Gastroesophageal sphincter (tissue), 4 donors: Measurements from ENCODE around the gene B3GAT1. TPM values are rescaled to one million over a fixed set of nuclear protein-coding genes. Genes with fewer than 3 reads are reported as not detected.

Experiments used
- ATAC-seq: fragments of 150-250 bp; one replicate; pipeline ENCODE4 v1.9.1; 2016; ENCODE audit warnings: mild to moderate bottlenecking, moderate library complexity
- H3K27ac ChIP-seq, 4 donors: fragments of 200-600 bp; sonication (generic) in 3 of 4; 1 replicate in 3 of 4; 2 replicates in 1 of 4; pipeline ENCODE4 v1.5.1; 2016 to 2019
- H3K27me3 ChIP-seq: fragments of 200-600 bp; sonication (generic); one replicate; pipeline ENCODE4 v1.5.1; 2019
- H3K36me3 ChIP-seq, 2 donors: fragments of 200-600 bp; sonication (generic); one replicate each; pipeline ENCODE4 v1.5.1; 2019; ENCODE audit warnings: control low read depth in 1 of 2
- H3K4me1 ChIP-seq, 3 donors: fragments of 200-600 bp; sonication (generic); 1 replicate in 2 of 3; 2 replicates in 1 of 3; pipeline ENCODE4 v1.5.1; 2016 to 2019; ENCODE audit warnings: control low read depth in 2 of 3
- H3K4me3 ChIP-seq, 2 donors: fragments of 200-600 bp; sonication (generic); one replicate each; pipeline ENCODE4 v1.5.1; 2019; ENCODE audit warnings: mild to moderate bottlenecking in 1 of 2, moderate library complexity in 1 of 2
- H3K9me3 ChIP-seq, 3 donors: fragments of 200-600 bp; sonication (generic); one replicate each; pipeline ENCODE4 v1.5.1; 2017 to 2019; ENCODE audit warnings: control low read depth in 2 of 3
- CTCF ChIP-seq, 4 experiments: fragments of 200-600 bp in 2 of 4; fragments of 450-650 bp in 2 of 4; sonication (generic) in 1 of 4; IDR thresholded peaks; one replicate each; pipeline ENCODE4 v1.5.1; 2017 to 2019; ENCODE audit warnings: antibody characterized with exemption in 4 of 4, mild to moderate bottlenecking in 2 of 4, moderate library complexity in 2 of 4
- EP300 ChIP-seq: sonication (generic); formaldehyde crosslinking; IDR thresholded peaks from one replicate; pipeline ENCODE4 v1.6.1; 2017; ENCODE audit warnings: antibody characterized with exemption, mild to moderate bottlenecking
- POLR2A ChIP-seq, 2 donors: fragments of 450-650 bp; IDR thresholded peaks; one replicate each; pipeline ENCODE4 v1.6.1; 2017; ENCODE audit warnings: antibody characterized with exemption in 2 of 2, mild to moderate bottlenecking in 2 of 2, moderate library complexity in 1 of 2
- POLR2AphosphoS5 ChIP-seq: sonication (generic); formaldehyde crosslinking; IDR thresholded peaks from one replicate; pipeline ENCODE4 v1.6.1; 2017; ENCODE audit warnings: antibody characterized with exemption
- WGBS, 2 donors: methylation state at CpG; one replicate each; pipeline ENCODE4 v1.1.5; 2018; ENCODE audit warnings: low coverage in 1 of 2; 5-methylcytosine and 5-hydroxymethylcytosine counted together
- total RNA-seq, 4 donors: library from RNA; depleted of rRNA; stranded (reverse); fragments of >200 nt; gene quantifications; one replicate each; pipeline ENCODE4 v1.1.0, GENCODE V29; 2016

The B3GAT1 gene
- total RNA-seq, 4 donors from 2014 or later, result 0.08 to 0.52 (median 0.29) TPM

- Histone ChIP-seq H3K4me3 (no peak overlapping the region), H3K36me3 (no peaks in the 10 kb centered on the region), H3K27me3 (peaks cover 86% of the 10 kb centered on the region), H3K27ac (no peak overlapping the region), H3K9me3 (no peaks in the 10 kb centered on the region), H3K4me1 (peaks cover 0 to 18% (median 6%) of the 10 kb centered on the region in 3 donors)
- no peak for TF ChIP-seq EP300
- no peak for TF ChIP-seq CTCF (IDR thresholded peaks at IDR 0.05)
- TF ChIP-seq POLR2AphosphoS5, result no peak
- no peak for TF ChIP-seq POLR2A (IDR thresholded peaks at IDR 0.05)
- whole genome bisulfite sequencing, 2 donors, result 46 to 64% methylated on average over 4 to 7 of the region's 12 CpGs
- no peak for ATAC-seq
Measured at GRCh38 chr11:134407321-134407828, 4.7 kb downstream of the B3GAT1 start.

- Histone ChIP-seq H3K36me3 (no peaks in the 10 kb centered on the region), H3K9me3 (no peaks in the 10 kb centered on the region), H3K4me3 (no peak overlapping the region), H3K27ac (no peak overlapping the region), H3K27me3 (peaks cover 87% of the 10 kb centered on the region), H3K4me1 (peaks cover 0 to 12% (median 4%) of the 10 kb centered on the region in 3 donors)
- WGBS, 2 donors, result 67 to 100% methylated on average over 3 to 5 of the region's 11 CpGs
- no peak for ATAC-seq
- no peak for TF ChIP-seq POLR2A (IDR thresholded peaks at IDR 0.05)
- no peak for TF ChIP-seq POLR2AphosphoS5
- no peak for TF ChIP-seq EP300
- TF ChIP-seq CTCF (IDR thresholded peaks at IDR 0.05), result no peak
Measured at GRCh38 chr11:134406264-134407185, 5.5 kb downstream of the B3GAT1 start.

GRCh38 chr11:134405841-134406240, 6.2 kb downstream of the B3GAT1 start:
- Histone ChIP-seq H3K27ac (no peak overlapping the region), H3K4me3 (no peak overlapping the region), H3K36me3 (no peaks in the 10 kb centered on the region), H3K4me1 (peaks cover 0 to 5% (median 0%) of the 10 kb centered on the region in 3 donors), H3K9me3 (no peaks in the 10 kb centered on the region), H3K27me3 (peaks cover 86% of the 10 kb centered on the region)
- no CpG with 5 or more reads among the region's 9 CpGs for WGBS, 2 donors
- no peak for TF ChIP-seq POLR2AphosphoS5
- TF ChIP-seq POLR2A (IDR thresholded peaks at IDR 0.05), result no peak
- TF ChIP-seq EP300, result no peak
- no peak for TF ChIP-seq CTCF (IDR thresholded peaks at IDR 0.05)
- ATAC-seq, result no peak

GRCh38 chr11:134405436-134405835, 6.6 kb downstream of the B3GAT1 start:
- Histone ChIP-seq H3K4me3 (no peak overlapping the region), H3K36me3 (no peaks in the 10 kb centered on the region), H3K27me3 (peaks cover 86% of the 10 kb centered on the region), H3K9me3 (no peaks in the 10 kb centered on the region), H3K4me1 (peaks cover 0 to under 1% (median 0%) of the 10 kb centered on the region in 3 donors), H3K27ac (no peak overlapping the region)
- no peak for TF ChIP-seq POLR2A (IDR thresholded peaks at IDR 0.05)
- no peak for TF ChIP-seq POLR2AphosphoS5
- no peak for TF ChIP-seq CTCF (IDR thresholded peaks at IDR 0.05)
- TF ChIP-seq EP300, result no peak
- no peak for ATAC-seq
- WGBS, 2 donors, result no CpG with 5 or more reads among the region's 8 CpGs
